ENCODE measurements around the gene BCOR. TPM values are rescaled to one million over a fixed set of nuclear protein-coding genes. Genes with fewer than 3 reads are reported as not detected.

Gene BCOR
- total and polyA plus RNA-seq, 7 donors = 6.4 to 24.3 (median 18.3) TPM

DNA sequence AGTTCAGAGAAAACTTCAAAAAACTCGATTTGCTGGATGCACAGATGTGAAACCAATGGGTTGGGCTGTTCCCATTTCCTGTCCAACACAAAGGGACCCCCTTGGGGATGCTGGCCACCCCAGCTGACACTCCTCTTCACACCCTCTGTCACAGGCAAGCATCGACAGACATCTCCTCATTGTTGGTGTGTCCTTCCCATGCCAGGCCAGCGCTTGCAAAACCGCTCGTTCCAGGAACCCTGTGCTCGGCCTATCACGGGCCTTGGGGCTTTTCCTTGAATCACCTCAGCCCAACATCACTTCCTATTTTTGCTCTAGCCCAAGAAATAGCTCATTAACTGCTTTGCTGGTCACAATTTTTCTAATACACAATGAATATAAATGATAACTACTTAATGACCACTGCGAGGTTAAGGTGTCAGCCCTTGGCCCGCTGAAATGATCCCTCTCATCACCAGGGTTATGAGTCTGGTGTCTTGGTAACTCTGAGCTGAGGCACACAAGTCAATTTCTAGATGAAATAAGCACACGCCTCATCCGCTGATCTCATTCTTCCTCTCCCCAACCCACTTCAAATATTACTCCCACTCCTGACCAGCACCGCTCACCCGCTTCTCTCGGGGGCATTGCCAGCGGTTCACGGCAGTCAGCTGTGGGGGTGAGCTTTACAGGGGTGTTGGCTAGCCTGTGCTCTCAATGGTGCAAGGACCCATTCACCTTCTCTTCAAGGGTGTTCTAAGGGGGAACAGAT lies 32.3 kb downstream of the BCOR start:
- WGBS, 3 donors = 69 to 78% (median 73%) methylated on average over 15 to 16 of the region's 16 CpGs
- intact Hi-C loops (cut with DNase I) = loop anchor here in 1 of 2 donors (5.0 kb wide), 1 partner anchor 48 kb away; no protein-coding TSS in a partner anchor
- H3K36me3 ChIP-seq (ENCODE audit: insufficient read depth in 1 of 2, low read depth in 1 of 2) = peaks cover 0 to 43% of the 10 kb centered on the region in 2 donors

DNA sequence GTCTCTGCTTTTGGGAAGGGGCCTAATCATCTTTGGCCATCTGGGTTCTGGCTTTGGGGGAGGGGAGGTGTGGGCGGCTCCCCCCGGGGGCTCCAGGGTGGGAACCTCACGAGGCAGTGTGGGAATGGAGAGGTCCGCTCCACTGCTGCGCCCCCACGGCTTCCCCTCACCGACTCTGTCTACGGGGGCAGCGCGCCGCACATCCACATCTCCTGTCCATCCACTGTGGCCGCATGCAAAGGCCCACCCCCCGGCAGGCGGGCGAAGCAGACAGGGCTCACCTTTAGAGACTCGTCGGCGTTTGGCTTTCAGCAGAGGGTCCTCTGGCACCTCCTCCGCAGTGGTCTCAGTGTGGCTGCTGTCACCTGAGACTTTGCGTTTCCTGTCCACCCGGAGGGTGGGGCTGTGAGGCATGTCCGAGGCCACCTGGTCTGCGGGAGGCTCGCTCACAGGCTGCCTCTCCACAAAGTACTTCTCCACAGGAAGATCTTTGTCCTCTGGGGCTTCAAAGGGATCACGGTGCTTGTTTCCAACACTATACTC lies 33.6 kb downstream of the BCOR start:
- TF ChIP-seq, protein P1, sequence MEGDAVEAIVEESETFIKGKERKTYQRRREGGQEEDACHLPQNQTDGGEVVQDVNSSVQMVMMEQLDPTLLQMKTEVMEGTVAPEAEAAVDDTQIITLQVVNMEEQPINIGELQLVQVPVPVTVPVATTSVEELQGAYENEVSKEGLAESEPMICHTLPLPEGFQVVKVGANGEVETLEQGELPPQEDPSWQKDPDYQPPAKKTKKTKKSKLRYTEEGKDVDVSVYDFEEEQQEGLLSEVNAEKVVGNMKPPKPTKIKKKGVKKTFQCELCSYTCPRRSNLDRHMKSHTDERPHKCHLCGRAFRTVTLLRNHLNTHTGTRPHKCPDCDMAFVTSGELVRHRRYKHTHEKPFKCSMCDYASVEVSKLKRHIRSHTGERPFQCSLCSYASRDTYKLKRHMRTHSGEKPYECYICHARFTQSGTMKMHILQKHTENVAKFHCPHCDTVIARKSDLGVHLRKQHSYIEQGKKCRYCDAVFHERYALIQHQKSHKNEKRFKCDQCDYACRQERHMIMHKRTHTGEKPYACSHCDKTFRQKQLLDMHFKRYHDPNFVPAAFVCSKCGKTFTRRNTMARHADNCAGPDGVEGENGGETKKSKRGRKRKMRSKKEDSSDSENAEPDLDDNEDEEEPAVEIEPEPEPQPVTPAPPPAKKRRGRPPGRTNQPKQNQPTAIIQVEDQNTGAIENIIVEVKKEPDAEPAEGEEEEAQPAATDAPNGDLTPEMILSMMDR (IDR thresholded peaks at IDR 0.05) = no peak
- H3K9me3 ChIP-seq = no peaks in the 10 kb centered on the region
- DNase-seq (no peak), ATAC-seq (no peak)
- intact Hi-C loops (cut with DNase I) = no loop called here
- H3K27me3 ChIP-seq (ENCODE audit: insufficient read depth in 3 of 3, low read length in 2 of 3) = no peaks in the 10 kb centered on the region
- no peaks in the 10 kb centered on the region for H3K4me1 ChIP-seq
- peaks cover 0 to 39% of the 10 kb centered on the region in 2 donors for H3K36me3 ChIP-seq (ENCODE audit: insufficient read depth in 1 of 2, low read depth in 1 of 2)
- no peak overlapping the region for H3K4me3 ChIP-seq
- WGBS, 3 donors = 70 to 86% (median 84%) methylated on average over 11 to 25 of the region's 25 CpGs
- no peak overlapping the region for H3K27ac ChIP-seq

More for the DNA sequence above, 32.3 kb downstream of the BCOR start:
- Histone ChIP-seq H3K4me3 (no peak overlapping the region), H3K4me1 (no peaks in the 10 kb centered on the region), H3K27ac (no peak overlapping the region), H3K9me3 (no peaks in the 10 kb centered on the region), H3K27me3 (ENCODE audit: insufficient read depth in 3 of 3, low read length in 2 of 3) (no peaks in the 10 kb centered on the region)
- ATAC-seq = peak in 1 of 4 donors; percentile 38
- TF ChIP-seq, protein P1 (IDR thresholded peaks at IDR 0.05) = no peak
- DNase-seq = peak in 1 of 2 donors; percentile 51

DNA sequence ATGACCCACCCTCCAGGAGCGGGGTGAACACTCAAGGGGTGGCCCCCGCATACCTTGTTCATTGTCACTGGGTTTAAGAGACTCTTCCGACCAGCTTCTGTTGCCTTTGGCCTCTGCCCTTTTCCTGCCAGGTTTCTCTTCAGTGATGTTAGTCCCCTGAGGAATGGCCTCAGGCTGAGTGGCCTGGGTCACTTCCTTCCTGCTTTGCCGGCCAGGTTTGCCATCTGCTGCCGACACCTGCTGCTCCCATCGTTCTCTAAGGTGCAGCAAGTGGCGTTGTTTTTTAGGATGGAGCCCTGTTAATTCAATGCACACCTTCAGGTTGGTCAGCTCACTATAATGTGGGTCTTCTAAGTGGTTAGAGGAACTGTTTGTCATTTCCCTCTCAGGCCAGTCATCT lies 34.2 kb downstream of the BCOR start:
- peaks cover 0 to 39% of the 10 kb centered on the region in 2 donors for H3K36me3 ChIP-seq (ENCODE audit: insufficient read depth in 1 of 2, low read depth in 1 of 2)
- no peak for DNase-seq
- intact Hi-C loops (cut with DNase I) = no loop called here
- no peaks in the 10 kb centered on the region for H3K4me1 ChIP-seq
- H3K4me3 ChIP-seq = no peak overlapping the region
- WGBS, 3 donors = 64 to 69% (median 66%) methylated on average over 6 to 7 of the region's 7 CpGs
- ATAC-seq = no peak
- no peak overlapping the region for H3K27ac ChIP-seq
- no peaks in the 10 kb centered on the region for H3K27me3 ChIP-seq (ENCODE audit: insufficient read depth in 3 of 3, low read length in 2 of 3)
- H3K9me3 ChIP-seq = no peaks in the 10 kb centered on the region
- TF ChIP-seq, protein P1 (IDR thresholded peaks at IDR 0.05) = no peak

DNA sequence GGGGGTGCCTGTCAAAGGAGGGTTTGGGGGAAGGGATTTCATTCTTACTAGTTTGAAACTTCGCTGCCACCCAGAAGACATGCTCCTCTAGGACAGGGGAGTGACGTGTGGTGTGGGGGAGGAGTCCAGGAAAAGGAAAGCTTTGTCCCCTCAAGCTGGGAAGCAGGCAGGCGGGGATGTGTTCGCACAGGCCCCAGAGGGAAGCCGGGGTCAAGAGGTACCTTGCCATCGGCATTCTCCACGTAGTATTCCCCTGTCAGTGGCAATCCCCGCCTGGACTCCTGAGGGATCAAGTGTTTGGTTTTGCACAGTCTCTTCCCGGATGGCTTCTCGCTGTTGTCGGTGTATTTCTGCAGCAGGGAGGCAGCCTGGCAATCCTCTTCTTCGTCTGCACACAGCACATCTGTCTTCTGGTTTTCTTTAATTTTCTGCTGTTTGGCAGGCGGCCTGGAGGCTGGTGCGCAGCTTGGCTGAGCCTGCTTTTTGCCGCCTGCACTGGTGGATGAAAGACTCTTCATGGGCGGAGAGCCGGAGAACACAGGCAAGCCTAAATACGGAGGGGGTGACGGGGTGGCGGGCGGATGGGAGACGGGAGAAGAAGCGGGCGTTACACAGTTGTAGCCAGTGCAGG lies 35.1 kb downstream of the BCOR start:
- TF ChIP-seq, protein P1 (IDR thresholded peaks at IDR 0.05) = no peak
- peaks cover 0 to 36% of the 10 kb centered on the region in 2 donors for H3K36me3 ChIP-seq (ENCODE audit: insufficient read depth in 1 of 2, low read depth in 1 of 2)
- ATAC-seq (no peak), DNase-seq (no peak)
- H3K4me3 ChIP-seq = no peak overlapping the region
- H3K27me3 ChIP-seq (ENCODE audit: insufficient read depth in 3 of 3, low read length in 2 of 3) = no peaks in the 10 kb centered on the region
- no peaks in the 10 kb centered on the region for H3K9me3 ChIP-seq
- WGBS, 3 donors = 58 to 76% (median 61%) methylated on average over 16 to 24 of the region's 24 CpGs
- intact Hi-C loops (cut with DNase I) = no loop called here
- no peak overlapping the region for H3K27ac ChIP-seq
- H3K4me1 ChIP-seq = no peaks in the 10 kb centered on the region

Data from psoas muscle (tissue), 8 donors.